Immature natural killer cell (primary cell): Measurements from ENCODE around the gene PDE11A. TPM values are rescaled to one million over a fixed set of nuclear protein-coding genes. Genes with fewer than 3 reads are reported as not detected.
"Not testable (repeated sequence)": the region's sequence is repeated elsewhere in the genome, so short reads cannot be mapped to it uniquely, and the experiment has no call there.

Experiments used
- DNase-seq, 3 donors: peaks; one replicate each; pipeline ENCODE4 v3.0.0; 2022; ENCODE audit warnings: mixed read lengths in 1 of 3
- H3K27ac Mint-ChIP-seq, 6 donors: one replicate each; pipeline ENCODE4 v1.8.0; 2020; ENCODE audit warnings: mixed read lengths in 6 of 6, mild to moderate bottlenecking in 5 of 6, inconsistent platforms in 4 of 6, moderate library complexity in 3 of 6
- H3K27me3 Mint-ChIP-seq, 3 donors: one replicate each; pipeline ENCODE4 v1.8.0; 2020 to 2021; ENCODE audit warnings: low read depth in 3 of 3, mild to moderate bottlenecking in 3 of 3, mixed read lengths in 3 of 3, moderate library complexity in 3 of 3, inconsistent platforms in 1 of 3
- H3K36me3 Mint-ChIP-seq, 3 donors: one replicate each; pipeline ENCODE4 v1.8.0; 2020; ENCODE audit warnings: mixed read lengths in 3 of 3, inconsistent platforms in 2 of 3, mild to moderate bottlenecking in 2 of 3
- H3K4me1 Mint-ChIP-seq, 2 donors: one replicate each; pipeline ENCODE4 v1.8.0; 2020; ENCODE audit warnings: inconsistent platforms in 2 of 2, mild to moderate bottlenecking in 2 of 2, mixed read lengths in 2 of 2, moderate library complexity in 1 of 2
- H3K4me3 Mint-ChIP-seq, 5 donors: one replicate each; pipeline ENCODE4 v1.8.0; 2020; ENCODE audit warnings: mild to moderate bottlenecking in 5 of 5, mixed read lengths in 5 of 5, inconsistent platforms in 3 of 5, moderate library complexity in 3 of 5
- H3K9me3 Mint-ChIP-seq, 6 donors: one replicate each; pipeline ENCODE4 v1.8.0; 2020; ENCODE audit warnings: mild to moderate bottlenecking in 6 of 6, mixed read lengths in 6 of 6, inconsistent platforms in 4 of 6, moderate library complexity in 3 of 6
- polyA plus RNA-seq, 3 donors: library from polyadenylated mRNA; unstranded; fragments of 300-500 nt; fragmentation: Illumina TruSeq; gene quantifications; one replicate each; pipeline ENCODE4 v1.2.3, GENCODE V29; 2021

PDE11A gene
- polyA plus RNA-seq, 3 donors from 2014 or later: not detected

DNA sequence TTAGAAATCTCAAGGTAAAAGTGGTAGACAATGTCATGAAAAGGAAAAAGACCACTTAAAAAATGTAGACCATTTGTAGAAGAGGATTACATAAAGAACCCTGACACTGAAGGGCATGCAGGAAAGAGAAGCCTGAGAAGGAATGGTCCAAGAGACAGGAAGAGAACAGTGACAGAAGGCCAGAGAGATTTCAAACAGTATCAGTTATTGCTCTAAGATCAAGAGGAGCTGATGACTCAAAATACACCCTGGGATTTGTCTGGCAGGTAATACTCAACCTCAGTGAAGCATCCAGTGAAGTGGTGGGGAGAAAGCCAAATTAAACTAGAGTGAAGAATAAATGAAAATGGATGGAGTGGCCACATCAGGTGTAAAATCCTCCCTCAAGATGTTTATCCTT is 100.5 kb downstream of the PDE11A start:
- no peak for DNase-seq
- Mint-ChIP-seq H3K4me1 (no peaks in the 10 kb centered on the region), H3K9me3 (peaks cover 0 to 4% (median 0%) of the 10 kb centered on the region in 6 donors), H3K27ac (no peak overlapping the region), H3K36me3 (no peaks in the 10 kb centered on the region), H3K27me3 (peaks cover 0 to 3% (median 0%) of the 10 kb centered on the region in 3 donors), H3K4me3 (no peak overlapping the region)

DNA sequence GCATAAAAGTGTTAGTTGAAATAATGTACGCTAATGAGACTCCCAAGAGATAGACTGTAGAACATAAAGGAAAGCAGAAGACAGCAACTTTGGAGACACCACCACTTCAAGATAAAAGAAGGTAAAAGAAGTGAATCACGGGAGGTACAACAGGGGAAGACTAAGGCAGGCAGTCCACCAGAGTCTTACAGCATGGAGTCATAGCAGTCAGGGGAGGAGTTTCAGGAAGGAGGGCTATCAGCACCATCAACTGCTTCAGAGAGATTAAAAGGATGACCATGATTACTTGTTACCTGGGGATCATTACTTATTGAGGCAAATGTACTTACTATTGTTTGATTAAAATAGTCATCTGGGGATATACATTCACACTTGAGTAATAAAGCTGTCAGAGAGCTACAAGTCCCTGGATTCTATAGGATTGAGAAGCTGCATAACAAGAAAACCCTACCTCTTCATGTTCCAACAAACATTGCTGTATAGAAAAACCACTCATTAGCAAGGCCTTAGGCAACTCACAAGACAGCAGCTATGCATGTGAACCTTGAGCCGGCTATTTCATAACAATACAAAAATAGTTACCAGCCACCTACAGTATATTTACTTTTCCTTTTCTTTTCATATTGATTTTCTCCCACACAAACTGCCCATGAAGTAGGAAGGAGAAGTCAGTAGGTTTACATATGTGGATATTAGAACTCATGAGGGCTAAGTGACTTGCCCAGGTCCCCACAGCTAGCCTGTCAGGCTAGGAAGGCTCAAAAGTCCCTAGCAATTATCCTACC is 101.7 kb downstream of the PDE11A start:
- Mint-ChIP-seq H3K4me3 (no peak overlapping the region), H3K36me3 (no peaks in the 10 kb centered on the region), H3K27ac (no peak overlapping the region), H3K4me1 (no peaks in the 10 kb centered on the region), H3K27me3 (peaks cover 0 to 3% (median 0%) of the 10 kb centered on the region in 3 donors), H3K9me3 (peaks cover 0 to 4% (median 0%) of the 10 kb centered on the region in 6 donors)
- DNase-seq: no peak

GRCh38 chr2:177964892-177965291 is 107.7 kb downstream of the PDE11A start:
- Mint-ChIP-seq H3K4me1 (no peaks in the 10 kb centered on the region), H3K27ac (no peak overlapping the region), H3K4me3 (no peak overlapping the region), H3K9me3 (peaks cover 0 to 4% (median 0%) of the 10 kb centered on the region in 6 donors), H3K36me3 (no peaks in the 10 kb centered on the region), H3K27me3 (peaks cover 0 to 3% (median 0%) of the 10 kb centered on the region in 3 donors)
- DNase-seq: no peak

DNA sequence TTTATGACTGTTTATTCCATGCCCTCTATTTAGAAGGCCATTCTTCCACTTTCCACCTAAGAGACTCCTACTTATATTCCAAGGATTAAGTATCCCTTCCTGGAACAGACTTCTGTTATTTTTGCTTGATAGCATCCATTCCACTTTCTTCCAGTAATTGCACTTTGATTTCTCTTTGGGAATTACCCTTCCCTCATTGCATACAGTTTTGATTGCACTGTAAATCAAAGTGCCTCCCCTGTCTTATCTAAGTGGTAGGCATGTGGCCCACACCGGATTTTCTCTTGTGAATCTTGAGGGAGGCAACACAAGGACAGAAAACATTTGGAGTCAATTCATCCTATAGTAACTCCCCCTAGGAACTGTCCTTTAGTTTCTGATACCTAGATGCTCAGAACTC is 120.4 kb downstream of the PDE11A start:
- Mint-ChIP-seq H3K4me1 (no peaks in the 10 kb centered on the region), H3K36me3 (no peaks in the 10 kb centered on the region), H3K4me3 (no peak overlapping the region), H3K27me3 (peaks cover 2 to 6% (median 2%) of the 10 kb centered on the region in 3 donors), H3K27ac (no peak overlapping the region), H3K9me3 (no peaks in the 10 kb centered on the region)
- no peak for DNase-seq

DNA sequence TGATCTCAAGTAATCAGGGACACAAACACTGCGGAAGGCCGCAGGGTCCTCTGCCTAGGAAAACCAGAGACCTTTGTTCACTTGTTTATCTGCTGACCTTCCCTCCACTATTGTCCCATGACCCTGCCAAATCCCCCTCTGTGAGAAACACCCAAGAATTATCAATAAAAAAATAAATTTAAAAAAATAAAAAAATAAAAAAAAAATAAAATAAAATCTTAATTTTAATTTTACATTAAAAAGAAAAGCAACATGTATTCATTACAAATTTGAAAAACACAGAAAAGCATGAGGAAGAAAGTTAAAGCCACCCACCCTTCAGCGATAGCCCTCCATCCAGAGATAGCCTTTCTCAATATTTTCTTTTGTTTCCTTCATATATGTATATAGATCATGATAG is 125.0 kb downstream of the PDE11A start:
- H3K27me3 Mint-ChIP-seq, DNase-seq, H3K4me1 Mint-ChIP-seq, H3K4me3 Mint-ChIP-seq, H3K9me3 Mint-ChIP-seq, H3K36me3 Mint-ChIP-seq, H3K27ac Mint-ChIP-seq: not testable (repeated sequence)

DNA sequence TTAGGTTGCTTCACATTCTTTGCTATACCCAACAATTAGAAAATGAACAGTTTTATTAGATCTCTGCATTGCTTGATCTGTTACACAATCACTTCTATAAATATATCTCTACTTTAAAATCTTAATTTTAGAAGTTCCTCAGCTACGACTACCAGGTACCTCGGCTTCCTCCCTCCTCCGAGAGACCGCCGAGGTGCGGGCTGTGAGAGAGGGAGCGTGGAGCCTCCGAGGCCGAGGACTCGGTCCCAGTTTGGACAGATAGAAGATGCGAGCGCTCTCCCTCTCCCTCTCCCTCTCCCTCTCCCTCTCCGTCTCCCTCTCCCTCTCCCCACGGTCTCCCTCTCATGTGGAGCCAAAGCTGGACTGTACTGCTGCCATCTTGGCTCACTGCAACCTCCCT is 128.0 kb downstream of the PDE11A start:
- not testable (repeated sequence) for H3K4me3 Mint-ChIP-seq, DNase-seq, H3K9me3 Mint-ChIP-seq

DNA sequence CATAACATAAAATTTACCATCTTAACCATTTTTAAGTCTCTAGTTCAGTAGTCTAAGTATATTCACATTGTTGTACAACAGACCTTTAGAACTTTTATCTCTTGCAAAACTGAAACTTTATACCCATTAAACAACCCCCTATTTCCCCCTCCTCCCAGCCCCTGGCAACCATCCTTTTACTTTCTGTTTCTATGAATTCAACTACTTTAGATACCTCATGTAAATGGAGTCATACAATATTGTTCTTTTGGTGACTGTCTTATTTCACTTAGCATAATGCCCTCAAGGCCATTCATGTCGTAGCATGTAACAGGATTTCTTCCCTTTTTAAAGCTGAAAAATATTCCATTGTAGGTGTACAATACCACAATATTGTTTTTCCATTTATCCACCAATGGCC is 129.8 kb downstream of the PDE11A start:
- no peaks in the 10 kb centered on the region for H3K9me3 Mint-ChIP-seq
- H3K27ac Mint-ChIP-seq: no peak overlapping the region
- H3K4me1 Mint-ChIP-seq: no peaks in the 10 kb centered on the region
- H3K36me3 Mint-ChIP-seq: no peaks in the 10 kb centered on the region
- no peak overlapping the region for H3K4me3 Mint-ChIP-seq
- DNase-seq: no peak
- H3K27me3 Mint-ChIP-seq: peaks cover 0 to 2% (median 0%) of the 10 kb centered on the region in 3 donors

More for the DNA sequence above, 128.0 kb downstream of the PDE11A start:
- not testable (repeated sequence) for H3K27me3 Mint-ChIP-seq, H3K36me3 Mint-ChIP-seq, H3K27ac Mint-ChIP-seq, H3K4me1 Mint-ChIP-seq

DNA sequence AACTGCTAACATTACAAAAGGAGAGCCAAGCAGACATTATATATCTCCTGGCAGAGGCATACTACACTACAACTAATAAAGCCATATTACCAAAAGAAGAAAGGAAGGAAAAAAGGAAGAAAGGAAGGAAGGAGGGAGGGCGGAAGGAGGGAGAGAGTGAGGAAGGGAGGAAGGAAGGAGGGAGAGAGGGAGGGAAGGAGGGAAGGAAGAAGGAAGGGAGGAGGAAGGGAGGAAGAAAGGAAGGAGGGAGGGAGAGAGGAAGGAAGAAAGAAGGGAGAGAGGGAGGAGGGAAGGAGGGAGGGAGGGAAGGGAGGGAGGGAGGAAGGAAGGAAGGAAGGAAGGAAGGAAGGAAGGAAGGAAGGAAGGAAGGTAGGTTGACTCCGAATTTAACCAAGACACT is 133.4 kb downstream of the PDE11A start:
- no peak for DNase-seq
- peaks cover 0 to 4% (median 2%) of the 10 kb centered on the region in 3 donors for H3K27me3 Mint-ChIP-seq
- no peak overlapping the region for H3K27ac Mint-ChIP-seq
- no peaks in the 10 kb centered on the region for H3K36me3 Mint-ChIP-seq
- H3K4me1 Mint-ChIP-seq: no peaks in the 10 kb centered on the region
- no peak overlapping the region for H3K4me3 Mint-ChIP-seq
- H3K9me3 Mint-ChIP-seq: peaks cover 0 to 2% (median 0%) of the 10 kb centered on the region in 6 donors

DNA sequence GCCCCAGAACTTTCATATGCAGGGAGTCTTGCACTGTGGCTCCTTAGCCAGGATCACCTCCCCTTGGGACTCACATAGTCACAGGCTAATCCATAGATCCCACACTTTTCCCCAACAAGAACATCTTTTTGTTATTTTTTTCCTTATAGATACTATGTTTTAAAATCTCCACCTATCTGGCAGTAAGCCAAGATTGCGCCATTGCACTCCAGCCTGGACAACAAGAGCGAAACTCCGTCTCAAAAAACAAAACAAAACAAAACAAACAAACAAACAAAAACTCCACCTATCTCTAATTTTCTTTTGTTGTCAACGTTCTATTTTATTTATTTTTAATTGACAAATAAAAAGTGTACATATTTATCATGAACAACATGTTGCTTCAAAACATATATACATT is 141.7 kb downstream of the PDE11A start:
- Mint-ChIP-seq H3K27me3 (peaks cover 0 to 5% (median 2%) of the 10 kb centered on the region in 3 donors), H3K27ac (no peak overlapping the region), H3K9me3 (peaks cover 0 to 19% (median 1%) of the 10 kb centered on the region in 6 donors), H3K4me3 (no peak overlapping the region), H3K4me1 (no peaks in the 10 kb centered on the region), H3K36me3 (no peaks in the 10 kb centered on the region)
- no peak for DNase-seq

DNA sequence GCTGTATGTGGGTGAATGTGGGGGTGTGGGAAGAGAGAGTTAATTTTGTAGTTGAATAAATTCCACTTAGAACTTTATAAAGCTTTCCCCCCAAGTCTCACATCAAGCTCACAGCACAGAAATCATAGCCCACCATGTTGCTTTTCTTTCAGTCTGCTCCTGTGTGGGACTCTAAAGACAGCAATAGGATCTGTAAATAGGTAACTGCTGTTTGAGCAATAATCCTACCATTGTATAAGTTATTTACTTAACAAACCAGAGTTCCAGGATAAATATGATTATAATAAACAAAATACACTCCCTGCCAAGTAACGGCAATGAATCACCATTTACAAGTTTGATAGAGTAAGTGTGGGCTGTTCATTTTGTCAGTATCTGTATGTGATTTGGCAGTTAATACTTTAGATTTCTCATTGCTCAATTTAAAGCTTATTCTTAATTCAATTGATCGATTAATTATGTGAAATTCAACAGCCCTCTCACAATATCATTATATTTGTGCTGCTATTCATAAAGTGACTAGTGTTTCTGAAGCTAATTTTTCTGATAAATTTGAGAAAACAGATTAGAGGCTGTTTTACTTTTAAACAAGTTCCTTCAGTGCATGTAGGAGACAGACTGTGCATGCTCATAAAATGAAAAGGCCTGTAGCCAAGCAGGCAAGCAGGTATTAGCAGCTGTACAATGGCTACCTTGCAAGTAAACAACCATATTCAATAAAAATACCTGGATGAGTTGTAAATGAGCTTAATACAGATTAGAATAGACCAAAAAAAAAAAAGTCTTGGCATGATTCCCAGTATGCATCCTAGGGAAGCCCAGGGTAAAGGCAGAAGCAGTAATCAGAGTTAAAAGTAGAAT is 142.7 kb downstream of the PDE11A start:
- Mint-ChIP-seq H3K4me3 (no peak overlapping the region), H3K9me3 (peaks cover 0 to 19% (median 1%) of the 10 kb centered on the region in 6 donors), H3K27me3 (peaks cover 0 to 4% (median 0%) of the 10 kb centered on the region in 3 donors), H3K36me3 (no peaks in the 10 kb centered on the region), H3K4me1 (no peaks in the 10 kb centered on the region), H3K27ac (no peak overlapping the region)
- DNase-seq: no peak

- H3K27me3 Mint-ChIP-seq: no peaks in the 10 kb centered on the region
- DNase-seq: no peak
- no peaks in the 10 kb centered on the region for H3K4me1 Mint-ChIP-seq
- H3K4me3 Mint-ChIP-seq: no peak overlapping the region
- H3K27ac Mint-ChIP-seq: no peak overlapping the region
- H3K9me3 Mint-ChIP-seq: peaks cover 0 to 3% (median 1%) of the 10 kb centered on the region in 6 donors
- no peaks in the 10 kb centered on the region for H3K36me3 Mint-ChIP-seq
Observed at GRCh38 chr2:177923323-177923722, 149.3 kb downstream of the PDE11A start.

- DNase-seq: no peak
- peaks cover 0 to 6% (median 0%) of the 10 kb centered on the region in 6 donors for H3K9me3 Mint-ChIP-seq
- H3K27me3 Mint-ChIP-seq: peaks cover 0 to 5% (median 0%) of the 10 kb centered on the region in 3 donors
Observed at GRCh38 chr2:177921726-177922125, 150.9 kb downstream of the PDE11A start.

GRCh38 chr2:177917169-177917568 is 155.4 kb downstream of the PDE11A start:
- Mint-ChIP-seq H3K27ac (no peak overlapping the region), H3K9me3 (peaks cover 0 to 9% (median 0%) of the 10 kb centered on the region in 6 donors), H3K4me1 (no peaks in the 10 kb centered on the region), H3K36me3 (no peaks in the 10 kb centered on the region), H3K27me3 (peaks cover 0 to 12% (median 0%) of the 10 kb centered on the region in 3 donors), H3K4me3 (no peak overlapping the region)
- no peak for DNase-seq

More at GRCh38 chr2:177921726-177922125, 150.9 kb downstream of the PDE11A start:
- no peaks in the 10 kb centered on the region for H3K36me3 Mint-ChIP-seq
- H3K4me1 Mint-ChIP-seq: no peaks in the 10 kb centered on the region
- H3K27ac Mint-ChIP-seq: no peak overlapping the region
- no peak overlapping the region for H3K4me3 Mint-ChIP-seq

GRCh38 chr2:177916342-177916741 is 156.2 kb downstream of the PDE11A start:
- Mint-ChIP-seq H3K4me3 (no peak overlapping the region), H3K36me3 (no peaks in the 10 kb centered on the region), H3K27ac (no peak overlapping the region), H3K27me3 (peaks cover 0 to 14% (median 2%) of the 10 kb centered on the region in 3 donors), H3K9me3 (peaks cover 0 to 6% (median 0%) of the 10 kb centered on the region in 6 donors), H3K4me1 (no peaks in the 10 kb centered on the region)
- DNase-seq: no peak
